HCT116 (cell line): ENCODE data around the gene IL1B.

ENCODE experiments used
- EZH2 ChIP-seq: fragments of 200-600 bp; sonication (generic); IDR thresholded peaks from 2 replicates; pipeline ENCODE4 v1.6.1; 2017; ENCODE audit warnings: antibody characterized with exemption, mixed run types
- EZH2phosphoT487 ChIP-seq: fragments of 200-600 bp; IDR thresholded peaks from 2 replicates; pipeline ENCODE4 v1.6.1; 2018; ENCODE audit warnings: antibody characterized with exemption, borderline replicate concordance
- TF ChIP-seq, protein P1 (sequence below), 3 experiments: fragments of 200-600 bp in 1 of 3; sonication (generic) in 1 of 3; IDR thresholded peaks in 2 of 3; conservative IDR thresholded peaks in 1 of 3; 2 replicates each; pipeline ENCODE4 v1.5.1; 2012 to 2017; ENCODE audit warnings: low read depth in 2 of 3, low read length in 2 of 3, antibody characterized with exemption in 1 of 3, borderline replicate concordance in 1 of 3, control low read depth in 1 of 3, mild to moderate bottlenecking in 1 of 3, mixed read lengths in 1 of 3, mixed run types in 1 of 3, moderate library complexity in 1 of 3; ENCODE audit not compliant: insufficient read depth in 1 of 3

GRCh38 chr2:112787729-112788393 lies 48.7 kb downstream of the IL1B start:
- TF ChIP-seq, protein P1, sequence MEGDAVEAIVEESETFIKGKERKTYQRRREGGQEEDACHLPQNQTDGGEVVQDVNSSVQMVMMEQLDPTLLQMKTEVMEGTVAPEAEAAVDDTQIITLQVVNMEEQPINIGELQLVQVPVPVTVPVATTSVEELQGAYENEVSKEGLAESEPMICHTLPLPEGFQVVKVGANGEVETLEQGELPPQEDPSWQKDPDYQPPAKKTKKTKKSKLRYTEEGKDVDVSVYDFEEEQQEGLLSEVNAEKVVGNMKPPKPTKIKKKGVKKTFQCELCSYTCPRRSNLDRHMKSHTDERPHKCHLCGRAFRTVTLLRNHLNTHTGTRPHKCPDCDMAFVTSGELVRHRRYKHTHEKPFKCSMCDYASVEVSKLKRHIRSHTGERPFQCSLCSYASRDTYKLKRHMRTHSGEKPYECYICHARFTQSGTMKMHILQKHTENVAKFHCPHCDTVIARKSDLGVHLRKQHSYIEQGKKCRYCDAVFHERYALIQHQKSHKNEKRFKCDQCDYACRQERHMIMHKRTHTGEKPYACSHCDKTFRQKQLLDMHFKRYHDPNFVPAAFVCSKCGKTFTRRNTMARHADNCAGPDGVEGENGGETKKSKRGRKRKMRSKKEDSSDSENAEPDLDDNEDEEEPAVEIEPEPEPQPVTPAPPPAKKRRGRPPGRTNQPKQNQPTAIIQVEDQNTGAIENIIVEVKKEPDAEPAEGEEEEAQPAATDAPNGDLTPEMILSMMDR (IDR thresholded peaks at IDR 0.05 in 2 of 3, conservative IDR thresholded peaks at IDR 0.05 in 1 of 3; ENCODE audit: borderline replicate concordance in 1 of 3, insufficient read depth in 1 of 3, low read depth in 2 of 3, low read length in 2 of 3): no peak
- no peak for TF ChIP-seq EZH2phosphoT487
- no peak for TF ChIP-seq EZH2
